ENCODE measurements around the gene CORO1A.

CORO1A gene

GRCh38 chr16:30183233-30184095, at the start of gene CORO1A:
Gene CORO1A, plus strand, starts transcription at chr16:30183602. Its CDS starts 1,608 bp downstream, at chr16:30185210.
- peak within 1 kb of the TSS; percentile 75 for H3K27ac ChIP-seq (ENCODE audit: low read depth, low read length)
- H3K4me1 ChIP-seq (ENCODE audit: insufficient read depth, low read length) = no peaks in the 10 kb centered on the region
- H3K4me3 ChIP-seq (ENCODE audit: low read depth in 1 of 2, low read length in 2 of 2) = peak within 1 kb of the TSS; percentile 45 to 50
- no peaks in the 10 kb centered on the region for H3K36me3 ChIP-seq (ENCODE audit: insufficient read depth, low read length)
- H3K9ac ChIP-seq (ENCODE audit: low read length) = peak within 1 kb of the TSS; percentile 28
- no peaks in the 10 kb centered on the region for H3K9me3 ChIP-seq (ENCODE audit: low read length)
- H3K27me3 ChIP-seq (ENCODE audit: control insufficient read depth in 1 of 2, insufficient read depth in 2 of 2, low read length in 2 of 2) = no peaks in the 10 kb centered on the region

- no peak overlapping the region for H3K4me3 ChIP-seq (ENCODE audit: low read depth in 1 of 2, low read length in 2 of 2)
- no peaks in the 10 kb centered on the region for H3K27me3 ChIP-seq (ENCODE audit: control insufficient read depth in 1 of 2, insufficient read depth in 2 of 2, low read length in 2 of 2)
- H3K9ac ChIP-seq (ENCODE audit: low read length) = no peak overlapping the region
- H3K27ac ChIP-seq (ENCODE audit: low read depth, low read length) = no peak overlapping the region
- H3K36me3 ChIP-seq (ENCODE audit: insufficient read depth, low read length) = no peaks in the 10 kb centered on the region
- H3K9me3 ChIP-seq (ENCODE audit: low read length) = no peaks in the 10 kb centered on the region
- no peaks in the 10 kb centered on the region for H3K4me1 ChIP-seq (ENCODE audit: insufficient read depth, low read length)
Observed at GRCh38 chr16:30136971-30137605, 46.3 kb upstream of the CORO1A start.

DNA sequence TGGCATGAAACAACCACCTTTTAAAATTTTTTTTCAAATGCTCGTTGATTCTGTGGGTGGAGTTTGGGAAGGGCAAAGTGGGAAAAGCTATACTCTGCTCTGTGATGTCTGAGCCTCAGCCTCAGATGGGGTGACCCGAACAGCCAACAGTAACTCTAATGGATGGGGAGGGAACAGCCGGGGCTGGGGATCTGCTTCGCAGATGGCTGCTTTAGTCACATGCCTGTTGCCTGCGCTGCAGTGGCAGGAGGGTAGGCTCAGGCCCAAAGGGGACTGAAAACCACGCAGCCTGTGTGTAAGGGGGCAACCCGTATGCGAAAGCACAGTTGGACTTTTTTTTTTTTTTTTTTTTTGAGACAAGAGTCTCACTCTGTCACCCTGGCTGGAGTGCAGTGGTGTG, 45.5 kb upstream of the CORO1A start:
- Histone ChIP-seq H3K9me3 (ENCODE audit: low read length) (no peaks in the 10 kb centered on the region), H3K4me1 (ENCODE audit: insufficient read depth, low read length) (no peaks in the 10 kb centered on the region), H3K9ac (ENCODE audit: low read length) (no peak overlapping the region), H3K27me3 (ENCODE audit: control insufficient read depth in 1 of 2, insufficient read depth in 2 of 2, low read length in 2 of 2) (no peaks in the 10 kb centered on the region), H3K27ac (ENCODE audit: low read depth, low read length) (no peak overlapping the region), H3K4me3 (ENCODE audit: low read depth in 1 of 2, low read length in 2 of 2) (no peak overlapping the region), H3K36me3 (ENCODE audit: insufficient read depth, low read length) (no peaks in the 10 kb centered on the region)

DNA sequence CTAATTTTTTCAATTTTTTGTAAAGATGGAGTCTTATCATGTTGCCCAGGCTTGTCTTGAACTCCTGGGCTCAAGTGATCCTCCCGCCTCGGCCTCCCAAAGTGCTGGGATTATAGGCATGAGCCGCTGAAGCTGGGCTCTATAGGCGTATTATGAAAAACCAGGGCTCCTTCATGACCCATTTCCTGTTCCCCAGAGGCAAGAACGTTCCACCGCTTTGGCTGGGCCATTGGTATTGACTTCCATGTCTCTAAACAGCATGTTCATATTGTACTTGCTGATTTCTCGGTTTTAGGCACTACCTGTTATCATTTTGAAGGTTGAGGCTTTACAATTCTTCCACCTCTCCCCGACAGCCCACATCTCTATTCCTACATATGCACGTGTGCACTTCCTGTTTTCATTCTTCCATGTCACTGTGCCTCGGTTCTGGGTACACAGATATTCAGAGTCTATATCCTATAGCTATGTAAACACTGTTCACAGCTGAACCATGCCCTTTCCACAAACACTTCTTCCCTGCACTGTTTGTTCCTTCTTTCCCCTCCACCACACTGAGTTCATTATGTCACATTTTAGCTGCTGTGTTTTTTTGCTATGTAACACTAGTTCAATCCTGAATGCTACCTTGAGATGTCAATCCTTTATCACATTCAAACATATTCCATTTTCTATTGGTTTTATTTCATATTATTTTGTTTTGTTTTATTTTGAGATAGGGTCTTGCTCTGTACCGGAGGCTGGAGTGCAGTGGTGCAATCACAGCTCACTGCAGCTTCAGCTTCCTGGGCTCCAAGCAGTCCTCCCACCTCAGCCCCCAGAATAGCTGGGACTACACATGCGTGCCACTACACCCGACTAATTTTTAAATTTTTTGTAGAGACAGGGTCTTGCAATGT, 43.6 kb upstream of the CORO1A start:
- Histone ChIP-seq H3K4me3 (ENCODE audit: low read depth in 1 of 2, low read length in 2 of 2) (no peak overlapping the region), H3K27me3 (ENCODE audit: control insufficient read depth in 1 of 2, insufficient read depth in 2 of 2, low read length in 2 of 2) (no peaks in the 10 kb centered on the region), H3K4me1 (ENCODE audit: insufficient read depth, low read length) (no peaks in the 10 kb centered on the region), H3K9me3 (ENCODE audit: low read length) (no peaks in the 10 kb centered on the region), H3K9ac (ENCODE audit: low read length) (no peak overlapping the region), H3K36me3 (ENCODE audit: insufficient read depth, low read length) (no peaks in the 10 kb centered on the region), H3K27ac (ENCODE audit: low read depth, low read length) (no peak overlapping the region)

- Histone ChIP-seq H3K4me3 (ENCODE audit: low read depth in 1 of 2, low read length in 2 of 2) (no peak overlapping the region), H3K9ac (ENCODE audit: low read length) (no peak overlapping the region), H3K36me3 (ENCODE audit: insufficient read depth, low read length) (no peaks in the 10 kb centered on the region), H3K9me3 (ENCODE audit: low read length) (no peaks in the 10 kb centered on the region), H3K4me1 (ENCODE audit: insufficient read depth, low read length) (no peaks in the 10 kb centered on the region), H3K27me3 (ENCODE audit: control insufficient read depth in 1 of 2, insufficient read depth in 2 of 2, low read length in 2 of 2) (no peaks in the 10 kb centered on the region), H3K27ac (ENCODE audit: low read depth, low read length) (no peak overlapping the region)
Observed at GRCh38 chr16:30141750-30142149, 41.7 kb upstream of the CORO1A start.

DNA sequence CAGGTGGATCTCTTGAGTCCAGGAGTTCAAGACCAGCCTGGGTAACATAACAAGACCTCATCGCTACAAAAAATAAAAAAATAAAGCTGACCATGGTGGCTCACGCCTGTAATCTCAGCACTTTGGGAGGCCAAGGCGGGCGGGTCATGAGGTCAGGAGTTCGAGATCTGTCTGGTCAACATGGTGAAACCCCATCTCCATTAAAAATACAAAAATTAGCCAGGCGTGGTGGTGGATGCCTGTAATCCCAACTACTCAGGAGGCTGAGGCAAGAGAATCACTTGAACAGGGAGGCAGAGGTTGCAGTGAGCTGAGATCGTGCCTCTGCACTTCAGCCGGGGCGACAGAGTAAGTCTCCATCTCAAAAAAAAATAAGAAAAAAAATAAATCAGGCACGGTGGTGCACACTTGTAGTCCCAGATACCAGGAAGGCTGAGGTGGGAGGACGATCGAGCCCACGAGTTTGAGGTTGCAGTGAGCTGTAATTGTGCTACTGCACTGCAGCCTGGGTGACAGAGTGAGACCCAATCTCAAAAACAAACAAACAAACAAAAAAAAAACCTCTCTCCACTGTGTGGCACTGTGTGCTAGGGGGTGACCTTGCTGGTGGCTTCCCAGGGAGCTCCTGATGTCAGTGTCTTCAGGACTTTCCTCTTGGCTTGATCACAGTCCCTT, 40.6 kb upstream of the CORO1A start:
- H3K9ac ChIP-seq (ENCODE audit: low read length) = no peak overlapping the region
- no peaks in the 10 kb centered on the region for H3K9me3 ChIP-seq (ENCODE audit: low read length)
- no peak overlapping the region for H3K4me3 ChIP-seq (ENCODE audit: low read depth in 1 of 2, low read length in 2 of 2)
- H3K36me3 ChIP-seq (ENCODE audit: insufficient read depth, low read length) = no peaks in the 10 kb centered on the region
- H3K27me3 ChIP-seq (ENCODE audit: control insufficient read depth in 1 of 2, insufficient read depth in 2 of 2, low read length in 2 of 2) = no peaks in the 10 kb centered on the region
- H3K27ac ChIP-seq (ENCODE audit: low read depth, low read length) = no peak overlapping the region
- H3K4me1 ChIP-seq (ENCODE audit: insufficient read depth, low read length) = no peaks in the 10 kb centered on the region

- Histone ChIP-seq H3K9ac (ENCODE audit: low read length) (no peak overlapping the region), H3K27ac (ENCODE audit: low read depth, low read length) (no peak overlapping the region), H3K4me1 (ENCODE audit: insufficient read depth, low read length) (no peaks in the 10 kb centered on the region), H3K27me3 (ENCODE audit: control insufficient read depth in 1 of 2, insufficient read depth in 2 of 2, low read length in 2 of 2) (no peaks in the 10 kb centered on the region), H3K4me3 (ENCODE audit: low read depth in 1 of 2, low read length in 2 of 2) (no peak overlapping the region), H3K36me3 (ENCODE audit: insufficient read depth, low read length) (no peaks in the 10 kb centered on the region), H3K9me3 (ENCODE audit: low read length) (no peaks in the 10 kb centered on the region)
Observed at GRCh38 chr16:30143347-30143702, 40.1 kb upstream of the CORO1A start.

DNA sequence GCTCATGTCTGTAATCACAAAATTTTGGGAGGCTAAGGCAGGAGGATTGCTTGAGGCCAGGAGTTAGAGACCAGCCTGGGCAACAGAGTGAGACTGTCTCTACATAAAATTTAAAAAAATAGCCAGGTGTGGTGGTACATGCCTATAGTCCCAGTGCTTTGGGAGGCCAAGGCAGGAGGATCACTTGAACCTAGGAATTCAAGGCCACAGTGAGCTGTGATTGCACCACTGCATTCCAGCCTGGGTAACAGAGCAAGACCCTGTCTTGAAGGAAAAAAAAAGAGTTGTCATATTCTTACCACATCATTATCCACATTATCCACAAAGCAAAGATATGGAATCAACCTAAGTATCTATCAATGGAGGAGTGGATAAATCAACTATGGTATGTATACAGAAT, 39.4 kb upstream of the CORO1A start:
- no peaks in the 10 kb centered on the region for H3K36me3 ChIP-seq (ENCODE audit: insufficient read depth, low read length)
- H3K9me3 ChIP-seq (ENCODE audit: low read length) = no peaks in the 10 kb centered on the region
- H3K4me1 ChIP-seq (ENCODE audit: insufficient read depth, low read length) = no peaks in the 10 kb centered on the region
- H3K27me3 ChIP-seq (ENCODE audit: control insufficient read depth in 1 of 2, insufficient read depth in 2 of 2, low read length in 2 of 2) = no peaks in the 10 kb centered on the region
- H3K4me3 ChIP-seq (ENCODE audit: low read depth in 1 of 2, low read length in 2 of 2) = no peak overlapping the region
- no peak overlapping the region for H3K9ac ChIP-seq (ENCODE audit: low read length)
- no peak overlapping the region for H3K27ac ChIP-seq (ENCODE audit: low read depth, low read length)

DNA sequence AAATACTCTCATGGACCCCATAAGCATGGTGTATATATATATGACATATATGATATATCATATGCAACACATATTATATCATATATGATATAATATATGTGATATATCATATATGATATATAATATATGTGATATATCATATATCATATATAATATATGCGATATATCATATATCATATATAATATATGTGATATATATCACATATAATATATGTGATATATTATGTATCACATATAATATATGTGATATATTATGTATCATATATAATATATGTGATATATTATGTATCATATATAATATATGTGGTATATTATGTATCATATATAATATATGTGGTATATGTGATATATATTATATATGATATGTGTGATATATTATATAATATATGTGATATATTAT, 38.5 kb upstream of the CORO1A start:
- Histone ChIP-seq H3K36me3 (ENCODE audit: insufficient read depth, low read length) (no peaks in the 10 kb centered on the region), H3K9me3 (ENCODE audit: low read length) (peaks cover 4% of the 10 kb centered on the region), H3K4me1 (ENCODE audit: insufficient read depth, low read length) (no peaks in the 10 kb centered on the region), H3K4me3 (ENCODE audit: low read depth in 1 of 2, low read length in 2 of 2) (no peak overlapping the region), H3K27me3 (ENCODE audit: control insufficient read depth in 1 of 2, insufficient read depth in 2 of 2, low read length in 2 of 2) (no peaks in the 10 kb centered on the region), H3K9ac (ENCODE audit: low read length) (no peak overlapping the region), H3K27ac (ENCODE audit: low read depth, low read length) (no peak overlapping the region)

- no peak overlapping the region for H3K9ac ChIP-seq (ENCODE audit: low read length)
- peaks cover 4% of the 10 kb centered on the region for H3K9me3 ChIP-seq (ENCODE audit: low read length)
- H3K27ac ChIP-seq (ENCODE audit: low read depth, low read length) = no peak overlapping the region
- no peaks in the 10 kb centered on the region for H3K27me3 ChIP-seq (ENCODE audit: control insufficient read depth in 1 of 2, insufficient read depth in 2 of 2, low read length in 2 of 2)
- no peak overlapping the region for H3K4me3 ChIP-seq (ENCODE audit: low read depth in 1 of 2, low read length in 2 of 2)
- H3K4me1 ChIP-seq (ENCODE audit: insufficient read depth, low read length) = no peaks in the 10 kb centered on the region
- H3K36me3 ChIP-seq (ENCODE audit: insufficient read depth, low read length) = no peaks in the 10 kb centered on the region
Observed at GRCh38 chr16:30145657-30146056, 37.7 kb upstream of the CORO1A start.

All from muscle layer of colon (tissue), 2 donors.